ENCODE data around the gene SLC2A4. TPM values are rescaled to one million over a fixed set of nuclear protein-coding genes. Genes with fewer than 3 reads are reported as not detected.

The SLC2A4 gene
- total and polyA plus RNA-seq, 2 experiments from 2014 or later = 6.3 to 13.6 TPM

DNA sequence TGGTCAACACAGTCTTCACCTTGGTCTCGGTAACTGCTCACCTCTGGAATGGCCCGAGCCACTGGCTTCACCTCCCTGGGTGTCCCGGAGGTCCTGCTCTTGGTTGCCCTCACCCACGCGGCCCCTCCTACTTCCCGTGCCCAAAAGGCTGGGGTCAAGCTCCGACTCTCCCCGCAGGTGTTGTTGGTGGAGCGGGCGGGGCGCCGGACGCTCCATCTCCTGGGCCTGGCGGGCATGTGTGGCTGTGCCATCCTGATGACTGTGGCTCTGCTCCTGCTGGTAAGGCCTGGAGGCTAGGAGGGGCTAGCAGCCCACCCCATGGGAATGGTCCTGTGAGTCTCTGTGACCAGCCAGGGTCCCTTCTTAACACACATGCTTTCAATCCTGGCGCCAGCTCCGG is 3.4 kb downstream of the SLC2A4 start:
- H3K27ac Mint-ChIP-seq = no peak overlapping the region
- H3K27me3 Mint-ChIP-seq (ENCODE audit: insufficient read depth, low read depth, poor library complexity) = peaks cover 18% of the 10 kb centered on the region
- H3F3A ChIP-seq (replicated peaks; ENCODE audit: low read depth) = peaks cover 4% of the 10 kb centered on the region; the same call in 1 of the 2 replicates
- no peak overlapping the region for H2AFZ ChIP-seq
- ATAC-seq = no peak
- no peak overlapping the region for H3K4me3 ChIP-seq
- H3K9me3 Mint-ChIP-seq = no peaks in the 10 kb centered on the region; the same call in 1 of the 3 replicates
- peaks cover 7% of the 10 kb centered on the region; the same call in 1 of the 2 replicates for H3K4me1 ChIP-seq (ENCODE audit: insufficient read depth)
- DNase-seq (ENCODE audit: low spot score) = no peak
- H3K36me3 ChIP-seq (ENCODE audit: insufficient read depth) = peaks cover 5% of the 10 kb centered on the region; the same call in 1 of the 2 replicates
- no peak overlapping the region for H3K27ac ChIP-seq (ENCODE audit: low read depth)
- no peak overlapping the region for H3K4me3 Mint-ChIP-seq
- no peak for TF ChIP-seq ZNF331 (CRISPR knock-in tag; IDR thresholded peaks at IDR 0.05; ENCODE audit: low read depth)
- no peak for TF ChIP-seq CREB1 (CRISPR knock-in tag; IDR thresholded peaks at IDR 0.05; ENCODE audit: low read depth)
- TF ChIP-seq EZH2phosphoT487 (IDR thresholded peaks at IDR 0.05; ENCODE audit: unreplicated experiment) = no peak
- TF ChIP-seq, protein P1, sequence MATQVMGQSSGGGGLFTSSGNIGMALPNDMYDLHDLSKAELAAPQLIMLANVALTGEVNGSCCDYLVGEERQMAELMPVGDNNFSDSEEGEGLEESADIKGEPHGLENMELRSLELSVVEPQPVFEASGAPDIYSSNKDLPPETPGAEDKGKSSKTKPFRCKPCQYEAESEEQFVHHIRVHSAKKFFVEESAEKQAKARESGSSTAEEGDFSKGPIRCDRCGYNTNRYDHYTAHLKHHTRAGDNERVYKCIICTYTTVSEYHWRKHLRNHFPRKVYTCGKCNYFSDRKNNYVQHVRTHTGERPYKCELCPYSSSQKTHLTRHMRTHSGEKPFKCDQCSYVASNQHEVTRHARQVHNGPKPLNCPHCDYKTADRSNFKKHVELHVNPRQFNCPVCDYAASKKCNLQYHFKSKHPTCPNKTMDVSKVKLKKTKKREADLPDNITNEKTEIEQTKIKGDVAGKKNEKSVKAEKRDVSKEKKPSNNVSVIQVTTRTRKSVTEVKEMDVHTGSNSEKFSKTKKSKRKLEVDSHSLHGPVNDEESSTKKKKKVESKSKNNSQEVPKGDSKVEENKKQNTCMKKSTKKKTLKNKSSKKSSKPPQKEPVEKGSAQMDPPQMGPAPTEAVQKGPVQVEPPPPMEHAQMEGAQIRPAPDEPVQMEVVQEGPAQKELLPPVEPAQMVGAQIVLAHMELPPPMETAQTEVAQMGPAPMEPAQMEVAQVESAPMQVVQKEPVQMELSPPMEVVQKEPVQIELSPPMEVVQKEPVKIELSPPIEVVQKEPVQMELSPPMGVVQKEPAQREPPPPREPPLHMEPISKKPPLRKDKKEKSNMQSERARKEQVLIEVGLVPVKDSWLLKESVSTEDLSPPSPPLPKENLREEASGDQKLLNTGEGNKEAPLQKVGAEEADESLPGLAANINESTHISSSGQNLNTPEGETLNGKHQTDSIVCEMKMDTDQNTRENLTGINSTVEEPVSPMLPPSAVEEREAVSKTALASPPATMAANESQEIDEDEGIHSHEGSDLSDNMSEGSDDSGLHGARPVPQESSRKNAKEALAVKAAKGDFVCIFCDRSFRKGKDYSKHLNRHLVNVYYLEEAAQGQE (IDR thresholded peaks at IDR 0.05; ENCODE audit: unreplicated experiment) = no peak
- TF ChIP-seq ZNF114 (CRISPR knock-in tag; IDR thresholded peaks at IDR 0.05) = no peak
- TF ChIP-seq, protein P2, sequence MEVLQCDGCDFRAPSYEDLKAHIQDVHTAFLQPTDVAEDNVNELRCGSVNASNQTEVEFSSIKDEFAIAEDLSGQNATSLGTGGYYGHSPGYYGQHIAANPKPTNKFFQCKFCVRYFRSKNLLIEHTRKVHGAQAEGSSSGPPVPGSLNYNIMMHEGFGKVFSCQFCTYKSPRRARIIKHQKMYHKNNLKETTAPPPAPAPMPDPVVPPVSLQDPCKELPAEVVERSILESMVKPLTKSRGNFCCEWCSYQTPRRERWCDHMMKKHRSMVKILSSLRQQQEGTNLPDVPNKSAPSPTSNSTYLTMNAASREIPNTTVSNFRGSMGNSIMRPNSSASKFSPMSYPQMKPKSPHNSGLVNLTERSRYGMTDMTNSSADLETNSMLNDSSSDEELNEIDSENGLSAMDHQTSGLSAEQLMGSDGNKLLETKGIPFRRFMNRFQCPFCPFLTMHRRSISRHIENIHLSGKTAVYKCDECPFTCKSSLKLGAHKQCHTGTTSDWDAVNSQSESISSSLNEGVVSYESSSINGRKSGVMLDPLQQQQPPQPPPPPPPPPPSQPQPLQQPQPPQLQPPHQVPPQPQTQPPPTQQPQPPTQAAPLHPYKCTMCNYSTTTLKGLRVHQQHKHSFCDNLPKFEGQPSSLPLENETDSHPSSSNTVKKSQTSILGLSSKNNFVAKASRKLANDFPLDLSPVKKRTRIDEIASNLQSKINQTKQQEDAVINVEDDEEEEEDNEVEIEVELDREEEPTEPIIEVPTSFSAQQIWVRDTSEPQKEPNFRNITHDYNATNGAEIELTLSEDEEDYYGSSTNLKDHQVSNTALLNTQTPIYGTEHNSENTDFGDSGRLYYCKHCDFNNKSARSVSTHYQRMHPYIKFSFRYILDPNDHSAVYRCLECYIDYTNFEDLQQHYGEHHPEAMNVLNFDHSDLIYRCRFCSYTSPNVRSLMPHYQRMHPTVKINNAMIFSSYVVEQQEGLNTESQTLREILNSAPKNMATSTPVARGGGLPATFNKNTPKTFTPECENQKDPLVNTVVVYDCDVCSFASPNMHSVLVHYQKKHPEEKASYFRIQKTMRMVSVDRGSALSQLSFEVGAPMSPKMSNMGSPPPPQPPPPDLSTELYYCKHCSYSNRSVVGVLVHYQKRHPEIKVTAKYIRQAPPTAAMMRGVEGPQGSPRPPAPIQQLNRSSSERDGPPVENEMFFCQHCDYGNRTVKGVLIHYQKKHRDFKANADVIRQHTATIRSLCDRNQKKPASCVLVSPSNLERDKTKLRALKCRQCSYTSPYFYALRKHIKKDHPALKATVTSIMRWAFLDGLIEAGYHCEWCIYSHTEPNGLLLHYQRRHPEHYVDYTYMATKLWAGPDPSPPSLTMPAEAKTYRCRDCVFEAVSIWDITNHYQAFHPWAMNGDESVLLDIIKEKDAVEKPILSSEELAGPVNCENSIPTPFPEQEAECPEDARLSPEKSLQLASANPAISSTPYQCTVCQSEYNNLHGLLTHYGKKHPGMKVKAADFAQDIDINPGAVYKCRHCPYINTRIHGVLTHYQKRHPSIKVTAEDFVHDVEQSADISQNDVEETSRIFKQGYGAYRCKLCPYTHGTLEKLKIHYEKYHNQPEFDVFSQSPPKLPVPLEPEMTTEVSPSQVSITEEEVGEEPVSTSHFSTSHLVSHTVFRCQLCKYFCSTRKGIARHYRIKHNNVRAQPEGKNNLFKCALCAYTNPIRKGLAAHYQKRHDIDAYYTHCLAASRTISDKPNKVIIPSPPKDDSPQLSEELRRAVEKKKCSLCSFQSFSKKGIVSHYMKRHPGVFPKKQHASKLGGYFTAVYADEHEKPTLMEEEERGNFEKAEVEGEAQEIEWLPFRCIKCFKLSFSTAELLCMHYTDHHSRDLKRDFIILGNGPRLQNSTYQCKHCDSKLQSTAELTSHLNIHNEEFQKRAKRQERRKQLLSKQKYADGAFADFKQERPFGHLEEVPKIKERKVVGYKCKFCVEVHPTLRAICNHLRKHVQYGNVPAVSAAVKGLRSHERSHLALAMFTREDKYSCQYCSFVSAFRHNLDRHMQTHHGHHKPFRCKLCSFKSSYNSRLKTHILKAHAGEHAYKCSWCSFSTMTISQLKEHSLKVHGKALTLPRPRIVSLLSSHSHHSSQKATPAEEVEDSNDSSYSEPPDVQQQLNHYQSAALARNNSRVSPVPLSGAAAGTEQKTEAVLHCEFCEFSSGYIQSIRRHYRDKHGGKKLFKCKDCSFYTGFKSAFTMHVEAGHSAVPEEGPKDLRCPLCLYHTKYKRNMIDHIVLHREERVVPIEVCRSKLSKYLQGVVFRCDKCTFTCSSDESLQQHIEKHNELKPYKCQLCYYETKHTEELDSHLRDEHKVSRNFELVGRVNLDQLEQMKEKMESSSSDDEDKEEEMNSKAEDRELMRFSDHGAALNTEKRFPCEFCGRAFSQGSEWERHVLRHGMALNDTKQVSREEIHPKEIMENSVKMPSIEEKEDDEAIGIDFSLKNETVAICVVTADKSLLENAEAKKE (CRISPR knock-in tag; IDR thresholded peaks at IDR 0.05) = no peak
- no peak for TF ChIP-seq POLR2AphosphoS5 (IDR thresholded peaks at IDR 0.05; ENCODE audit: low read depth)
- TF ChIP-seq, protein P3, sequence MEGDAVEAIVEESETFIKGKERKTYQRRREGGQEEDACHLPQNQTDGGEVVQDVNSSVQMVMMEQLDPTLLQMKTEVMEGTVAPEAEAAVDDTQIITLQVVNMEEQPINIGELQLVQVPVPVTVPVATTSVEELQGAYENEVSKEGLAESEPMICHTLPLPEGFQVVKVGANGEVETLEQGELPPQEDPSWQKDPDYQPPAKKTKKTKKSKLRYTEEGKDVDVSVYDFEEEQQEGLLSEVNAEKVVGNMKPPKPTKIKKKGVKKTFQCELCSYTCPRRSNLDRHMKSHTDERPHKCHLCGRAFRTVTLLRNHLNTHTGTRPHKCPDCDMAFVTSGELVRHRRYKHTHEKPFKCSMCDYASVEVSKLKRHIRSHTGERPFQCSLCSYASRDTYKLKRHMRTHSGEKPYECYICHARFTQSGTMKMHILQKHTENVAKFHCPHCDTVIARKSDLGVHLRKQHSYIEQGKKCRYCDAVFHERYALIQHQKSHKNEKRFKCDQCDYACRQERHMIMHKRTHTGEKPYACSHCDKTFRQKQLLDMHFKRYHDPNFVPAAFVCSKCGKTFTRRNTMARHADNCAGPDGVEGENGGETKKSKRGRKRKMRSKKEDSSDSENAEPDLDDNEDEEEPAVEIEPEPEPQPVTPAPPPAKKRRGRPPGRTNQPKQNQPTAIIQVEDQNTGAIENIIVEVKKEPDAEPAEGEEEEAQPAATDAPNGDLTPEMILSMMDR (conservative IDR thresholded peaks at IDR 0.05; ENCODE audit: low read depth in 2 of 2) = no peak
- TF ChIP-seq EZH2 (IDR thresholded peaks at IDR 0.05; ENCODE audit: low read depth, unreplicated experiment) = no peak
- TF ChIP-seq JUNB (IDR thresholded peaks at IDR 0.05; ENCODE audit: unreplicated experiment) = no peak
- TF ChIP-seq NANOG (IDR thresholded peaks at IDR 0.05; ENCODE audit: borderline replicate concordance) = no peak
- no peak for TF ChIP-seq STAT1 (IDR thresholded peaks at IDR 0.05; ENCODE audit: unreplicated experiment)
- TF ChIP-seq, protein P4, sequence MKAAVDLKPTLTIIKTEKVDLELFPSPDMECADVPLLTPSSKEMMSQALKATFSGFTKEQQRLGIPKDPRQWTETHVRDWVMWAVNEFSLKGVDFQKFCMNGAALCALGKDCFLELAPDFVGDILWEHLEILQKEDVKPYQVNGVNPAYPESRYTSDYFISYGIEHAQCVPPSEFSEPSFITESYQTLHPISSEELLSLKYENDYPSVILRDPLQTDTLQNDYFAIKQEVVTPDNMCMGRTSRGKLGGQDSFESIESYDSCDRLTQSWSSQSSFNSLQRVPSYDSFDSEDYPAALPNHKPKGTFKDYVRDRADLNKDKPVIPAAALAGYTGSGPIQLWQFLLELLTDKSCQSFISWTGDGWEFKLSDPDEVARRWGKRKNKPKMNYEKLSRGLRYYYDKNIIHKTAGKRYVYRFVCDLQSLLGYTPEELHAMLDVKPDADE (IDR thresholded peaks at IDR 0.05) = no peak
- peaks cover 30% of the 10 kb centered on the region for H3K4me1 Mint-ChIP-seq
- H3K4me2 ChIP-seq = no peak overlapping the region
- peaks cover 10% of the 10 kb centered on the region for H3K27me3 ChIP-seq (ENCODE audit: insufficient read depth)
- peaks cover 3% of the 10 kb centered on the region; the same call in 1 of the 2 replicates for H4K20me1 ChIP-seq (replicated peaks; ENCODE audit: insufficient read depth)
- H3K36me3 Mint-ChIP-seq (ENCODE audit: low read depth) = peaks cover 18% of the 10 kb centered on the region
- H3K9me2 ChIP-seq (ENCODE audit: insufficient read depth) = no peaks in the 10 kb centered on the region
- H3K79me2 ChIP-seq (replicated peaks; ENCODE audit: insufficient read depth) = no peaks in the 10 kb centered on the region

All from GM23338 (cell line).